DOHH2 (cell line): ENCODE measurements around the gene KPNA2.

Experiments
- H3F3A ChIP-seq: fragments of 200-600 bp; sonication (generic), shearing (Covaris generic); 2 replicates; pipeline ENCODE4 v1.6.0; 2016; ENCODE audit warnings: antibody characterized with exemption, mild to moderate bottlenecking; ENCODE audit not compliant: control insufficient read depth, insufficient read depth
- H3K27ac ChIP-seq: fragments of 200-600 bp; sonication (generic); 2 replicates; pipeline ENCODE4 v1.5.1; 2014; ENCODE audit warnings: low read depth, mild to moderate bottlenecking, low read length, moderate library complexity
- H3K27me3 ChIP-seq: fragments of 200-600 bp; sonication (generic); 2 replicates; pipeline ENCODE4 v1.6.1; 2014; ENCODE audit warnings: mild to moderate bottlenecking, low read length, mixed read lengths; ENCODE audit not compliant: control insufficient read depth
- H3K36me3 ChIP-seq: fragments of 200-600 bp; sonication (generic); 2 replicates; pipeline ENCODE4 v1.6.1; 2014; ENCODE audit warnings: mild to moderate bottlenecking, low read length, moderate library complexity, mixed read lengths; ENCODE audit not compliant: control insufficient read depth
- H3K4me1 ChIP-seq: fragments of 200-600 bp; sonication (generic); 2 replicates; pipeline ENCODE4 v1.6.1; 2014; ENCODE audit warnings: mild to moderate bottlenecking, low read length, mixed read lengths; ENCODE audit not compliant: control insufficient read depth
- H3K4me2 ChIP-seq: fragments of 200-600 bp; sonication (generic); 2 replicates; pipeline ENCODE4 v1.6.0; 2014; ENCODE audit warnings: mild to moderate bottlenecking, low read length, moderate library complexity
- H3K4me3 ChIP-seq: fragments of 200-600 bp; sonication (generic); 2 replicates; pipeline ENCODE4 v1.5.1; 2014; ENCODE audit warnings: mild to moderate bottlenecking, low read length, mixed read lengths
- H3K79me2 ChIP-seq: fragments of 200-600 bp; sonication (generic); 2 replicates; pipeline ENCODE4 v1.6.1; 2014; ENCODE audit warnings: mild to moderate bottlenecking, low read length, mixed read lengths; ENCODE audit not compliant: control insufficient read depth
- H3K9me2 ChIP-seq: fragments of 200-600 bp; sonication (generic); replicated peaks from 2 replicates; pipeline ENCODE4 v1.6.1; 2014; ENCODE audit warnings: mild to moderate bottlenecking, low read length, mixed read lengths; ENCODE audit not compliant: control insufficient read depth
- H3K9me3 ChIP-seq: fragments of 200-600 bp; sonication (generic); 2 replicates; pipeline ENCODE4 v1.6.1; 2014; ENCODE audit warnings: antibody characterized with exemption, low read length, mixed read lengths; ENCODE audit not compliant: control insufficient read depth, insufficient read depth
- H4K20me1 ChIP-seq: fragments of 200-600 bp; sonication (generic); 2 replicates; pipeline ENCODE4 v1.6.0; 2014; ENCODE audit warnings: low read depth, mild to moderate bottlenecking, antibody characterized with exemption, low read length, moderate library complexity; ENCODE audit not compliant: control insufficient read depth, insufficient read depth
- CTCF ChIP-seq: fragments of 200-600 bp; sonication (generic); IDR thresholded peaks from one replicate; pipeline ENCODE4 v1.5.1; 2014; ENCODE audit warnings: antibody characterized with exemption, mild to moderate bottlenecking, low read depth, low read length; ENCODE audit not compliant: poor library complexity, severe bottlenecking
- EZH2phosphoT487 ChIP-seq: fragments of 200-600 bp; sonication (generic); IDR thresholded peaks from 2 replicates; pipeline ENCODE4 v1.6.1; 2017; ENCODE audit warnings: borderline replicate concordance, mild to moderate bottlenecking, antibody characterized with exemption, low read length, moderate library complexity, mixed read lengths

KPNA2 gene

DNA sequence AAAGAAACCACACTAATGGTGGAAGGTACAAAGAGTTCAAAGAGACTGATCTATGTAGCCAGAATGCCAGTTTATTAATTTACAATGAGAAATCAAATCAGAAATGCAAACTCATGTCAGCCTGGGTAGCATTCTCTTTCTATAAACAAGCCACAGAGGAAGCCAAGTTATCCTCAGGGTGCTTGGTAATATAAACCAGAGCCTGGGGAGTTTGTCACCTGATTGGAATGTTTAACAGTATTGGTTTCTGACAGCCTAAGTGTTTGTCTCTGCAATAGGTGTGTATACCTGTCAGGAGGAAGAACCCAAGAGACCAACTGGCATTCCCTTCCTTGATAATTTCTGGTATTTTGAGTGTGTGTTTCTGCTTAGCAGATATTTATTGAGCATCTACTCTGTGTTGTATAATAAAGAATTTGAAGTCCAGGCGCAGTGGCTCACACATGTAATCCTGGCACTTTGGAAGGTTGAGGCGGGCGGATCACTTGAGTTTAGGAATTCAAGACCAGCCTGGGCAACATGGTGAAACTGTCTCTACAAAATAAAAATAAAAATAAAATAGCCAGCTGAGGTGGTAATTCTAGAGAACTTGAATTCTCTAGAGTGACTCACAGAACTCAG lies 36.1 kb upstream of the KPNA2 start:
- no peaks in the 10 kb centered on the region for H3K9me3 ChIP-seq
- peaks cover 23% of the 10 kb centered on the region for H3K4me1 ChIP-seq
- H3K27me3 ChIP-seq: peaks cover 24% of the 10 kb centered on the region
- no peak overlapping the region for H3K4me3 ChIP-seq
- H3K36me3 ChIP-seq: no peaks in the 10 kb centered on the region
- no peak overlapping the region for H3K4me2 ChIP-seq
- no peaks in the 10 kb centered on the region for H4K20me1 ChIP-seq
- H3F3A ChIP-seq: peaks cover 9% of the 10 kb centered on the region
- no peaks in the 10 kb centered on the region for H3K9me2 ChIP-seq
- TF ChIP-seq CTCF (no peak), EZH2phosphoT487 (no peak)
- no peaks in the 10 kb centered on the region for H3K79me2 ChIP-seq
- H3K27ac ChIP-seq: no peak overlapping the region

DNA sequence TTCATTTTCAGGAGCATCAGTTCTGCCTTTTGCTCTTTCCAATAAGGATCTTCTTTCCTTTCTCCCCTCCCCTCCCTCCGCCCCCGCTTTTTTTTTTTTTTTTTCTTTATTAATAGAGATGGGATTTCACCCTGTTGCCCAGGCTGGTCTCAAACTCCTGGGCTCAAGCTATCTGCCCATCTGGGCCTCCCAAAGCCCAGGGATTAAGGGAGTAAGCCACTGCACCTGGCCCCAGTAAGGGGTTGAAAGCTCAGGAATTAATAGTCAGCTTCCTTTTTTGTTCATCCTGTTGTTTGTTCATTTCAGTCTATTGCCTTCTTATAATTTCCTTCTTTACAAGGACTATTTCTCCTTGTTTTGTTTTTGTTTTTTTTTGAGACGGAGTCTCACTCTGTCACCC lies 31.3 kb upstream of the KPNA2 start:
- H3K4me1 ChIP-seq: no peaks in the 10 kb centered on the region
- H3K4me3 ChIP-seq: no peak overlapping the region
- H3F3A ChIP-seq: no peaks in the 10 kb centered on the region
- no peak for TF ChIP-seq EZH2phosphoT487
- no peak for TF ChIP-seq CTCF
- no peaks in the 10 kb centered on the region for H3K9me2 ChIP-seq
- H3K9me3 ChIP-seq: no peaks in the 10 kb centered on the region
- H4K20me1 ChIP-seq: no peaks in the 10 kb centered on the region
- no peak overlapping the region for H3K4me2 ChIP-seq
- no peaks in the 10 kb centered on the region for H3K27me3 ChIP-seq
- H3K36me3 ChIP-seq: no peaks in the 10 kb centered on the region
- H3K79me2 ChIP-seq: no peaks in the 10 kb centered on the region
- H3K27ac ChIP-seq: no peak overlapping the region

DNA sequence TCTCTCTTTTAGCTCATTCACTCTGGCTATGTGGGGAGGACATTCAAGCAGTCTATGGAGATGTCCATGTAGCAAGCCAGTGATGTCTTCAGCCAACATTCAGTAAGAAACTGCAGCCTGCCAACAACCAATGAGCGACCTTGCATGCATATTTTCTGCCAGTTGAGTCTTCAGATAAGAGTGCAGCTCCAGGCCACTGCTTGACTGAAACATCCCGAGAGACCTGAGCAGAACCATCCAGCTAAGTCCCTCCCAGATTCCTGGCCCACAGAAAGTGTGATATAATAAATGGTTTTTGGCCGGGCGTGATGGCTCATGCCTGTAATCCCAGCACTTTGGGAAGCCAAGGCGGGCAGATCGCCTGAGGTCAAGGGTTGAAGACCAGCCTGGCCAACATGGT lies 28.7 kb upstream of the KPNA2 start:
- Histone ChIP-seq H3K4me2 (no peak overlapping the region), H3K9me3 (no peaks in the 10 kb centered on the region), H3K4me3 (no peak overlapping the region), H3K79me2 (no peaks in the 10 kb centered on the region), H3K9me2 (no peaks in the 10 kb centered on the region), H4K20me1 (no peaks in the 10 kb centered on the region), H3F3A (no peaks in the 10 kb centered on the region), H3K27ac (no peak overlapping the region), H3K27me3 (no peaks in the 10 kb centered on the region), H3K4me1 (0 out of 2 replicates have a peak, but pooled peaks cover 3% of the 10 kb centered on the region), H3K36me3 (no peaks in the 10 kb centered on the region)
- TF ChIP-seq EZH2phosphoT487 (no peak), CTCF (no peak)
